COR-L47 (cell line): ENCODE results near the gene OTUD7B.

Source experiments
- DNase-seq: peaks from one replicate; lab custom pipeline; 2025; lab: John Stamatoyannopoulos, UW

OTUD7B gene

DNA sequence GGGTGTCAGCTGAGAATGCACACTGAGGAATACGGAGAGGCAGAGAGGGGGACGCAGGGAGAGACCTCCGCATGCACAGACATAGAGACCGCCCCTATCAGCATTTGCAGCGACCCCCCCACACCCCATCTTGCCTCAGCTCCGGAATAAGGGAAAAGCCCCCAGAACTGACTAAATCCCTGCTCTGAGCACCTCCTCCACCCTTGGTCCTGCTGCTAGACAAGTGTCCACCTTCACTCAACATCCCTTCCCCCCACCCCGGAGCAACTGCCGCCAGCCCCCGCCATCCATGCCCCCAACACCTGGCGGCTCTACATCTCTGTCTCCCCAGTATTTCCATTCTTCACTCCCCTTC, 93.7 kb downstream of the OTUD7B start:
- DNase-seq = no peak

DNA sequence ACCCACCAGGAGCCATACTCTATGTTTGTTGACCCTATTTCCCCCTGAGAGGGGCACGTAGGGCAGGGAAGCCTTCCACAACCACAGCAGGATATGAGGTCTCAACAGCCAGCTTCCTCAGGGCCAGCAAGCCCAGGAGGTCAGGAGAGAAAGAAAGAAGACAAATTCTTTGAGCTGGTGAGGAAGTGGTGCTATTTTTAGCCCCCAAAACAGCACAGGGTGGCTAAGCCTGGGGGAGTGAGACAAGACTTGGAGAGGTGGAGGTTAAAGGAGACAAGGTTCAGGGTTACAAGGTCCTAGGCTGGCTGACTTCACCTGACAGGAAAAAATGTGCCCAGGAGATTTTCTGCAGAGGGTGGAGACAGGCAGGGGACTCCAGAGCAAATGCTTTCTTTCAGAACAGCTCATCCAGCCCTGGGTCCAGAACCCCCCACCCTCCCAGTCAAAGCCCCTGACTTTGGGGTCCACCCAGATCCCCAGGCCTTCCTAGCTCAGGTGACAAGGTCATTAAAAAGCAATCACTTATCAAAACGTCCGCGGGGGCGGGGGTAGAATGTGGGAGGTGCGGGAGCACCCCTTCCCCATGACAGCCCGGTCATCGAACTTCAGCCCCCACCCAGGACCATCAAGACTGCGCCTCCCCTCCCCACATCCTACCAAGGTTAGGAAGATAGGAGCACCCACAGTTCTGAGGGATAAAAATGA, 94.2 kb downstream of the OTUD7B start:
- DNase-seq = no peak

DNA sequence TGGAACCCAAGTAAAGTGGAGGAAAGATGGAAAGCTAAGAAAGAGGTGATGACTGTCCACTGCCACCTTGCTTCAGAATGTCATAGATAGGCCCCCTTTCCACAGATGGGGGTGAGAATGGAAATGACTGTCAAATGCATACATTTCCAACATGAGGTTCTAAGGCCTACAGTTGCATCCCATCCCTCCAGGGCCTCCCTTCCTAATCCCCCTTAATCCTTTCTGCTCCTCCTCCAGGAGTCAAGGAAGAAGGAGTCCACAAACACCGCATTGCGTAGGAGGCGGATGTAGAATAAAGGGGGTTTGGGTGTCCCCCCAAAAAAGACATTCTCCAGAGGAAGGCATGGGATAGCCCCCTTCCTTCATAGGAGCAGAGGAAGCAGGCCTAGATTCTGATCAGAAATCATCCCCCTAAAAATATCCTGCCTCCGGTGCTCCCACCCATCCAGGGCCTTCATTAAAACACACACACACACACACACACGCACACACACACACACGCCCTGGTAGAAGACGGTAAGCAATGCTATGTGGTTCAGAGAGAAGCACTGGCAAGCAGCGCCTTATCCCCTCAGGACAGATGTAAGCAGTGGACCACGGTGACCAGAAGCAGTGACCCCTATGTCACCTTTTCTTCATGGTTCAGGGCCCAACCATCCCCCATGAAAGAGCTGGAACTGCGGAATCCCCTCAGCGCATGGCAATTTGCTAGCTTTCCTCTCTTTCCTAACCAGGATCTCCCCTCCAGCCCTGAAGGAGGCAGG, 94.9 kb downstream of the OTUD7B start:
- DNase-seq = no peak

DNA sequence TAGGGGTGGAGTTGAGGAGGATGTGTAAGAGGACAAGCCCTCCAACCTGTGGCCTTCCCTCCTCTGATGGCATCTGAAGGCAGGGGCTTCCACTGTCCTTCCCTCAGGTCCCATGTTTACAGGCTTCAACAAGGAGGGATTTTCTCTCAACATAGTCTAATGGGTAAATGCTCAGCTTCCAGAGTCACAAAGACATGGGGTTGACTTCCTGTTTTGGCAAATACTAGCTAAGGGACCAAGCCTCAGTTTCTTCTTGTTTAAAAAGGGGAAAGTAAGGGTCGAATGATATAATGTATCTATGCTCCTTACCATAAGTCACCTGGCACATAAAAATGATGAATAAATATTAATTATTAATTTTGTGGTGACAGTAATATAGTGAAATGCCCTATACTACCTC, 96.0 kb downstream of the OTUD7B start:
- DNase-seq = no peak

DNA sequence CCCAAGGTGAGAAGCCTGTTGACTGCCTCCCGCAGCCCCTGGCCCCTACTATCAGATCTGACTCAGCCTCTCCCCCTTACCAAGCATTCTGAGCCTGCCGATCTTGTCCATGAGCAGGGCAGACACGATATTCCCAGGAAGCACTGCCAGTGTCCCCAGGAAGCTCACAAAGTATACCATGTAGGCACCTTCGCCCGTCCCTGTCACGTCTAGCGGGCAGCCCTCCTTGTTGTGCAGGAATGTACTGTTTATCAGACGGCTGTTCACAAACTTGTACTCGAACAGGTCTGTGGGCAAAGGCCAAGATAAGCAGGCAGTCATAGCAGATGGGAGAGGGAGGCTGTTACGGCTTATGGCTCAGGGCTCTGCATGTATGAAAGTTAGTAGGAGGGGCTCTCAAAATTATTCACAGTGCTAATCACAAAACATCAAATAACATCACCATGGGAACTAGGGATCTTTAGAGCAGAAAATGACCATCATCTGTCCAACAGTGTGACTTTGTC, 103.9 kb downstream of the OTUD7B start:
- DNase-seq = no peak

DNA sequence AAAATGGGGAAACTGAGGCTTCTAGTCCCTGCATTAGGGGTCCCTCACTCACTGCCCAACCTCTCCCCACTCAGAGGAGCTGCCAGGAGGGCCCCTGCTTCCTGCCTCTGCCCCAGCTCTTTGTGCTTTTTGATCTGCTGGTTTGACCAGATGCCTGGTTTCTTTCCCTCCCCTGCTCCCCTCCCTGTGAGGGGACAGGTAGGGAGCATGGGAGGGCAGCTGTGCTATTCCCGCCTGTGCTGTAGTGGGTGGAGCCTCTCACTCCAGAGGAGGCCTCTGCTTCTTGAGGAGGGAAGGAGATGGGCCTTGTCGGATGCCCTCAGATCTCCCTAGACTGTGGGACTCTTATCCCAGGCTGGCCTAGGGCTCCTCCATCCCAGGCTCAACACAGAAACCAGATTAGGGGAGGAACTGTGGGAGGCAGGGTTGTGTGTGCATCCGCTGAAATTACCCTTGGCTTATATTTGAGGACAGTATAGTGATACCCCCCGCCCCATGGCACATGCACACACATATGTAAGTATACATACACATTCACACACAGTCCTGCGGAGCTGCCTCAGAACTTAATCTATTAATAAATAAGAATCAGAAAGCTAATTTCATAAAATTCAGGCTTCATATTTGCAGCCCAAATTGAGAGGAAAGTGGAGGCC, 106.6 kb downstream of the OTUD7B start:
- DNase-seq = no peak

DNA sequence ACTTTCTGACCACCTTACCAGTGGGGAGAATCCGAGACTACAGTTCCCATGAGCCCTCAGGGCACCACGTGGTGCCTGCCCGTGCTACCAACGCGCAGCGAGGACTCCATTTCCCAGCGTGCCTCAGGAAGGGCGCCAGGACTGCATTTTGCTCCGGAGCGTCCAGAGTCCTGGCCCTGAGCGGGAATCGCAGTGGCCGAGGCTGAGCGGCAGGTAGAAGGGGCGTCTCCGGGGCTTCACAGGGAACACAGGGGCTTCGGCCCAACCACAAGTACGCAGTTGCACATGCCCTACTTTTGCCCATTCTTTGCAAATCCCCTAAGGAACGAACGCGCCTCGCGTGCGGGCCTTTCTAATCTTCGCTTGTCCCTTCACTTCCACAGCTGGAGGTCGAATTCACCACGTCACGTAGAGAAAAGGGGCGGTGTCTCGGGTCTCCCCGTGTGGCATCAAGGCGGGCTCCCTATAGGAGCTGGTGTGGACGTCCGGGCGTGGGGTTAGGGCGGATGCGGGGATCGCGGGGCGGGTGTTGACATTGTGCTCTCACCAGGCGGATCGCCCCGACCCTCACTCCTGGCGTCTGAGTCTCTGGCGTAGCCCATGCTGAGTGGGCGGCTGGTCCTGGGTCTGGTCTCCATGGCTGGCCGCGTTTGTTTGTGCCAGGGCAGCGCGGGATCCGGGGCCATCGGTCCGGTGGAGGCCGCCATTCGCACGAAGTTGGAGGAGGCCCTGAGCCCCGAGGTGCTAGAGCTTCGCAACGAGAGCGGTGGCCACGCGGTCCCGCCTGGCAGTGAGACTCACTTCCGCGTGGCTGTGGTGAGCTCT, 110.9 kb downstream of the OTUD7B start, which contains the start of gene BOLA1:
BOLA1 (plus strand) TSS at position 109 of the 825 bp plus-strand sequence; CDS start at position 601, 492 bp downstream.
- peak; percentile 94 for DNase-seq

DNA sequence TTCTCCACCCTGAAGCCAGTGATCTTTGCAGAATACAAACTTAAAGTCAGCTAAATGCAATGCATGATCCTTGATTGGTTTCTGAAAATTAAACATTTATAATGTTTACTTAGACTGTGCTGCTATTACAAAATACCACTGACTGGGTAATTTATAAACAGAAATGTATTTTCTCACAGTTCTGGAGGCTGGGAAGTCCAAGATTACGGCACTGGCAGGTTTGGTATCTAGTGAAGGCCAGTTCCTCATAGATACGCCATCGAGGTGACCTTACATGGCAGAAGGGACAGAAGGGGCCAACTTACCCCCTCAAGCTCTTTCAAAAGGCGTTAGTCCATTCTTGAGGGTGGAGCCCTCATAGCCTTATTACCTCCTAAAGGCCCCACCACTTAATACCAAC, 114.0 kb downstream of the OTUD7B start:
- no peak for DNase-seq

DNA sequence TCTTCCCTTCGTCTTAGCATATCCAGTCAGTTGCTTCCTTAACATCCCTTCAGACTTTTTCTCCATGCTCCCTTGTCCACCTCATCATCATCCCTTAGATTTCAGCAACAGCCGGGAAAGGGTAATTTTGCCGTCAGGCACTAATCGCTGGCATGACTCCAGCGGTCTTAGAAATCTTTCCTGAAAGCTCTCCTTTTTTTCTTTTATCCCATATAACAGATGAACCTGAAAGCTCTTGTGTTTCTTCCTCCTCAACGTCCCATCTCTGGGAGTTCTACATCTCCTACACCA, 121.6 kb downstream of the OTUD7B start:
- no peak for DNase-seq

DNA sequence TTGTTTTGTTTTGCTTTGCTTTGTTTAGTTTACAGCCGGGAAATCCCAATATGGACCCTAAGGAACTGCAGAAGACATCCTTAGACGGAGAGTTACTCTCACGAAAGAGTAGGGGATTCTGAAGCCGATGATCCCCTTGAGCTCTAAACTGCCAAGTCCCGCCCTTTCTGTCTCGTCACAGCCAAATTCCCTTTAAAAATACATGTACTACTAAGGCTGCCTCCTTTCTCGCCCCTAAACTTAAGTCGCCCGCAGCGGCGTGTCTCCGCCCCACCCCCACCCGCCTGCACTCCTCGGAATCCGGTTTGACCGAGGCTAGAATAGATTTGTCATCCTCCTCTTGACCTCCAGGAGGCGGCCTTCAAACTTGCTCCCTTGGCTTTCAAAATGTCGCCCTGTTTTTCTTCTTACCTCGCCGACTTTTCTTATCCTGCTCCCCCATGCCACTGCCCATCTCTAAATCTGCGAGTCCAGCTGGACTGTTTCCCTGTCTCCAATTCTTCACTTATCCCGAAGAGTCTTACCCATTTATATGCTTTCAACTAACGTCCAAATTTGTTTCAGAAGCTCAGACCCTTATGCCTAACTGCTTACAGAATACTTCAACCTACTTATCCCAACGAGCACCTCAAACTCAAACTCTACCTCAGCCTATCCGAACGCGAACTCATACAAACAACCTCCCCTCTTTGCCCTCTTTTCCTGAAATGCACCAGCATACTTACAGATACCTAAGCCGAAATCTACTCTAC, 122.1 kb downstream of the OTUD7B start:
- DNase-seq = peak; percentile 78
